WERI-Rb-1 (cell line): Measurements from ENCODE around the gene PRKAR1A.
"Not testable (repeated sequence)": the region's sequence is repeated elsewhere in the genome, so short reads cannot be mapped to it uniquely, and the experiment has no call there.

Experiments
- DNase-seq: peaks from one replicate; pipeline ENCODE4 v3.0.0-alpha.2; 2020
- H3K27ac ChIP-seq: fragments of 250-450 bp; sonication (Bioruptor Pico); 2 replicates; pipeline ENCODE4 v1.5.1; 2020; ENCODE audit warnings: mild to moderate bottlenecking, moderate library complexity
- H3K27me3 ChIP-seq: fragments of 250-450 bp; sonication (Bioruptor Pico); 2 replicates; pipeline ENCODE4 v1.5.1; 2021; ENCODE audit warnings: mild to moderate bottlenecking, low read depth, moderate library complexity; ENCODE audit not compliant: insufficient read depth, severe bottlenecking
- H3K36me3 ChIP-seq: fragments of 250-450 bp; sonication (Bioruptor Pico); 2 replicates; pipeline ENCODE4 v1.5.1; 2020; ENCODE audit warnings: mild to moderate bottlenecking, moderate library complexity
- H3K4me3 ChIP-seq: 2 replicates; pipeline ENCODE4 v1.5.1; 2011; ENCODE audit warnings: low read depth, mild to moderate bottlenecking, control low read depth, low read length
- H3K9me3 ChIP-seq: fragments of 250-450 bp; sonication (Bioruptor Pico); 2 replicates; pipeline ENCODE4 v1.5.1; 2021; ENCODE audit warnings: mild to moderate bottlenecking, moderate library complexity; ENCODE audit not compliant: severe bottlenecking
- CTCF ChIP-seq: IDR thresholded peaks from 2 replicates; pipeline ENCODE4 v1.5.1; 2011; ENCODE audit warnings: low read depth, mild to moderate bottlenecking, control low read depth, inconsistent platforms, low read length

PRKAR1A gene

DNA sequence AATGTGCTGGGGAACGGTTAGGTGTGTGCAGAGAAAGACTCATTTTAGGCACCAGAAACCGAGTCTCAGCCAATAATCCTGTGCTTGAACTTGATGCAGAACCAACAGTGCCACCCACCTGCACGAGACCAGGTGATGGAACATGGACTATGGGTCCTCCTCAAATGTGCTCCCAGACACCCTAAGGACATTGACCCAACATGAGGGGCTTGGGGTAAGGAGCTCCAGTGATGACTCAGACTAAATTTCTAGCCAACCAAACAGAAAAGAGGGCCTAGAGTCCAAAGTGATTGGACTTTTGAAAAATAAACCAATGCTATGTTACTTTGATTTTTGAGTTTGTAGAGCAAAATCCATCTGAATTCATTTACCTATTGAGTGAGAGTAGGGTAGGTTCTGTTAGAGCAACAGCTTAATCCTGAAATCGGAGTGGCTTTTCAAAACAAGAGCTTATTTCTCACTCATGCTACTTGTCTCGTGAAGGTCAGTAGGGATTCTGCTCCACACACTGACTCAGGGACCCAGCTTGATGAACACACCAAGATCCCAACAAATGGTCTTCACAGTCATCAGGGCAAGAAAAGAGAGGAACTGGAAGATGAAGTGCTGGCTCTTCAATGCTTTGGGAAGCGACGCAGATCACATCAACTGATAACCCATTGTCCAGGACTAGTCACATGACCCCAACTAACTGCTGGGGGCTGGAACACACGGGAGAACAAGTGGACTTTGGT lies 67.1 kb downstream of the PRKAR1A start:
- Histone ChIP-seq H3K4me3 (no peak overlapping the region), H3K36me3 (no peaks in the 10 kb centered on the region), H3K27ac (no peak overlapping the region), H3K27me3 (no peaks in the 10 kb centered on the region), H3K9me3 (no peaks in the 10 kb centered on the region)
- no peak for TF ChIP-seq CTCF
- DNase-seq = no peak

DNA sequence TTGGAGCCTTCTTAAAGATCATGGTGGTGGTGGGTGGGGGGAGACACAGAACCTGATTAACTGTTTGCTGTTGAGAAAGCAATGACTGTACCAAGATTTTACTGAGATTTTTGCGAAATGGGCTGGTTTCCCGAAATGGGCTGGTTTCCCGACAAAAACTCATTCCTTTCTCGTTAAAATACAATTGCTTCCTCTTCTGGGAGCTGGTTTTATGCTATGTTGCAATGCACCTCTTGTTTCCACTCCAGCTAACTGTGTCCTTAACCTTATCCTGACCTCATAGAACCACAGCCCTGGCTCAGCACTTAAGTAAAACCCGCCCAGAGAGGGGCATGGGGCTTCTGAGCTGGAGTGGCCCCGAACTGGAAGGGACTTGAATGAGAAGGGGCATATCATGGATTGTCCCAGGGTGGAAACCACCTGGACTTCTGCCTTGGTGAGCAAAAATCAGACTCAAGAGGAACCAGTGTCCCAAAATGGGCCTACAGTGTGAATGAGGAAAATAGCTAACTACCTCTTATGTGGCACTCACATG lies 68.1 kb downstream of the PRKAR1A start:
- Histone ChIP-seq H3K27me3 (no peaks in the 10 kb centered on the region), H3K4me3 (no peak overlapping the region), H3K36me3 (no peaks in the 10 kb centered on the region), H3K27ac (no peak overlapping the region), H3K9me3 (no peaks in the 10 kb centered on the region)
- DNase-seq = no peak
- no peak for TF ChIP-seq CTCF

DNA sequence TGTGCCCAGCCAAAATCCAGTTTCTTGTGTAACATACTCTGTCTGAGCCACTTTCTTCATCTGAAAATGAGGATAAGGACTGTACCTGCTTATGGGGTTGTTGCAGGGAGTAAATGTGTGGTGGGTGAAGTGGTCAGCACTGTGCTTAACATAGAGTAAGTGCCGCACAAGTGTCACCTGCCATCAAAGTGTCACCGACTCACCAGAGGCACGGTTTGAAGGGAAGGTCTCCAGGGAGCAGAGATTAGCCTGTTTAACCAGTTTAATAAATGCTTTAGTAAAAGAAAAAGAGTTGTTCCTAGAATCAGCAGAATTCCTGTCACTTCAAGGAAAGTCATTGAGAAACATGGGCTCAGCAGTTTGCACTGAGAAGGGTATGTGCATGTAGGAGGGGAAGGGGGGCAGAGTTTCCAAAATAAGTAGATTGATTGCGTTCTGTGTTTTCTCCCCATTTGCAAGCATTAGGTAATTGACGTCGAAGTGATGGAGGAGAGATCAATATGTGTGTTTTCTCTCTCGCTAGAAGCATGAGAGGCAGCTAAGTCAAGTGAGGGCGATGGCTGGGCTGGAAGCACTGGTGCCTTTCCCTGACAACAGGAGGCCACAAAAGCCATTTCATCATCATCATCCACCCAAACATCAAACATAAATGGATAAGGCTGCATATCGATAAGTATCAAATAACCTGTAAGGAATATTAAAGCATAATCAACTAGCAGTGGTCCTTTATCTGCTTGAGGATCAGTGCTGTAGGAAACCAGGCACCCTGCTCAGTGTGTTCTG lies 69.8 kb downstream of the PRKAR1A start:
- no peaks in the 10 kb centered on the region for H3K27me3 ChIP-seq
- H3K27ac ChIP-seq = no peak overlapping the region
- no peak for TF ChIP-seq CTCF
- no peak overlapping the region for H3K4me3 ChIP-seq
- no peaks in the 10 kb centered on the region for H3K36me3 ChIP-seq
- DNase-seq = no peak
- H3K9me3 ChIP-seq = no peaks in the 10 kb centered on the region

DNA sequence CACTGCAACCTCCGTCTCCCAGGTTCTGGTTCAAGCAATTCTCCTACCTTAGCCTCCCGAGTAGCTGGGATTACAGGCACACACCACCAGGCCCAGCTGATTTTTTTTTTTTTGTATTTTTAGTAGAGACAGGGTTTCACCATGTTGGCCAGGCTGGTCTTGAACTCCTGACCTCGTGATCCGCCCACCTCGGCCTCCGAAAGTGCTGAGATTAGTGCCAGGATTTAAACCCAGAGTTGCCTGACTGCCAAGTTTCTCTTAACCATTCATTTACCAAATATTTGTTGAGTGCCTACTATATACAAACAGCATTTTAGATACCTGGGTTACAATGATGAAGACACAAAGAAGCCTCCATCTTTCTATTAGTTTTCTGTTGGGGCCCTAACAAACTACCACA lies 70.6 kb downstream of the PRKAR1A start:
- not testable (repeated sequence) for DNase-seq, H3K27me3 ChIP-seq, H3K4me3 ChIP-seq, H3K27ac ChIP-seq, H3K9me3 ChIP-seq, H3K36me3 ChIP-seq

DNA sequence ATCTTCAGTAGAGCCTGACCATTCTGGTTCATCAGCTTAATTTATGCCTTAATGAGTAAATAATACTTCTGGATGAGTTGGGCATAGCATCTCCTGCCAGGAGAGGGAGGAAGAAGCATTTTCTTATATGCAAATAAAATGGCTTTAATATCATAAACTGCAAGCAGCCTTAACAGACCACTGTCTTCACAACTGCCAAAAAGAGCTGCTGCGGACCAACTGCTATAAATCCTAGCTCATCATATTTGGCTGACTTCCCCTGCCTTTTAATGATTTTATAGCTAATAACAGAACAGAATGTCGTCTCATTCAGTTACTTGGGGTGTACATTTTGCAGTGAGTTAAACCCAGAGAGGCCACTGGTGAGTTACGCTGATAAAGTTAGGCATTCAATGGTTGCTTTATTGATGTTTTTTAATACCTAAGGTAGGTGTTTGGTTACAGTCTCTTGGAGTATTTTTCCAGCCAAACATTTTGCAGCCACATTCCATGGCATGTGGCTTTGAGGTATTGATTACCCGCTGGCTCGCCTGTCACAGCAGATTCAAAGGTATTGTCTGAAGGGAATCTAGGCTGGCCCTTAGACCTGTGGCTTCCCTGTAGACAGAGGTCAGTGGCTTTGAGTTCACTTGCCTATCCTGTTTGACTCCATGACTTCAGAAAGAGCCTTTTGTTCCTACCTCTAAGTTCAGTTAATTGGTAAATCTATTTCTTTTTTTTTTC lies 72.5 kb downstream of the PRKAR1A start:
- Histone ChIP-seq H3K9me3 (peaks cover 7% of the 10 kb centered on the region), H3K27me3 (no peaks in the 10 kb centered on the region), H3K4me3 (no peak overlapping the region), H3K36me3 (no peaks in the 10 kb centered on the region), H3K27ac (no peak overlapping the region)
- TF ChIP-seq CTCF = no peak
- no peak for DNase-seq

GRCh38 chr17:68585643-68586042 lies 73.4 kb downstream of the PRKAR1A start:
- no peak for TF ChIP-seq CTCF
- H3K9me3 ChIP-seq = peaks cover 7% of the 10 kb centered on the region

More at GRCh38 chr17:68585643-68586042, 73.4 kb downstream of the PRKAR1A start:
- Histone ChIP-seq H3K36me3 (no peaks in the 10 kb centered on the region), H3K4me3 (no peak overlapping the region), H3K27me3 (no peaks in the 10 kb centered on the region), H3K27ac (no peak overlapping the region)
- no peak for DNase-seq
